Epithelial cell of proximal tubule (primary cell): Measurements from ENCODE around the gene DISP3. TPM values are rescaled to one million over a fixed set of nuclear protein-coding genes. Genes with fewer than 3 reads are reported as not detected.

ENCODE experiments used
- DNase-seq: peaks from one replicate; pipeline ENCODE4 v3.0.0-alpha.2; 2011; ENCODE audit warnings: low read depth
- H3K4me3 ChIP-seq: 2 replicates; pipeline ENCODE4 v1.5.1; 2011; ENCODE audit warnings: low read depth, mild to moderate bottlenecking, low read length
- total RNA-seq: library from RNA; depleted of rRNA; stranded (reverse); fragments of >200 nt; gene quantifications from 2 replicates; pipeline ENCODE4 v1.2.3, GENCODE V29; 2015
- TF ChIP-seq, protein P1 (sequence below): conservative IDR thresholded peaks from 2 replicates; pipeline ENCODE4 v1.5.1; 2012; ENCODE audit warnings: low read depth, mild to moderate bottlenecking, low read length

The DISP3 gene
- total RNA-seq, 1 donor from 2014 or later, result 0.29 TPM

DNA sequence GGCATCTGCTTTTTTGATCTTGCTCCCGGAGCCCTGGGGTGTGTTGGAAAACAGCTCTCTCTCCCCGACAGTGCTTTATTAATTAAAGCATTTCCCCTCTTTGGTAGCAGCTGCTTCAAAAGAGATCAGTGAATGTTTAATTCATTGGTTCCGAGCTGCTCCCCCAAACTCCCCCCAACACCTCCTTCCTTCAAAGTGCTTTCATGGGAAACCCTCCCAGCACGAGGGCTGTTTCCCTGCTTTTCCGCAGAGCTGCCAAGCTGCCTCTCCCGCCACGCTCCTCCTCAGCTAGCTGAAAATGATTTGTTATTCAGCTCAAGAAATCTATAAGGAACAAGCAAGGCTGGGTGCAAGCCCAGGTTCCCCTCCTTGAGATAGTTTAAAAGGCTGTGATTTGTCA lies 40.0 kb upstream of the DISP3 start:
- no peak overlapping the region for H3K4me3 ChIP-seq
- no peak for DNase-seq
- TF ChIP-seq, protein P1, sequence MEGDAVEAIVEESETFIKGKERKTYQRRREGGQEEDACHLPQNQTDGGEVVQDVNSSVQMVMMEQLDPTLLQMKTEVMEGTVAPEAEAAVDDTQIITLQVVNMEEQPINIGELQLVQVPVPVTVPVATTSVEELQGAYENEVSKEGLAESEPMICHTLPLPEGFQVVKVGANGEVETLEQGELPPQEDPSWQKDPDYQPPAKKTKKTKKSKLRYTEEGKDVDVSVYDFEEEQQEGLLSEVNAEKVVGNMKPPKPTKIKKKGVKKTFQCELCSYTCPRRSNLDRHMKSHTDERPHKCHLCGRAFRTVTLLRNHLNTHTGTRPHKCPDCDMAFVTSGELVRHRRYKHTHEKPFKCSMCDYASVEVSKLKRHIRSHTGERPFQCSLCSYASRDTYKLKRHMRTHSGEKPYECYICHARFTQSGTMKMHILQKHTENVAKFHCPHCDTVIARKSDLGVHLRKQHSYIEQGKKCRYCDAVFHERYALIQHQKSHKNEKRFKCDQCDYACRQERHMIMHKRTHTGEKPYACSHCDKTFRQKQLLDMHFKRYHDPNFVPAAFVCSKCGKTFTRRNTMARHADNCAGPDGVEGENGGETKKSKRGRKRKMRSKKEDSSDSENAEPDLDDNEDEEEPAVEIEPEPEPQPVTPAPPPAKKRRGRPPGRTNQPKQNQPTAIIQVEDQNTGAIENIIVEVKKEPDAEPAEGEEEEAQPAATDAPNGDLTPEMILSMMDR, result no peak

DNA sequence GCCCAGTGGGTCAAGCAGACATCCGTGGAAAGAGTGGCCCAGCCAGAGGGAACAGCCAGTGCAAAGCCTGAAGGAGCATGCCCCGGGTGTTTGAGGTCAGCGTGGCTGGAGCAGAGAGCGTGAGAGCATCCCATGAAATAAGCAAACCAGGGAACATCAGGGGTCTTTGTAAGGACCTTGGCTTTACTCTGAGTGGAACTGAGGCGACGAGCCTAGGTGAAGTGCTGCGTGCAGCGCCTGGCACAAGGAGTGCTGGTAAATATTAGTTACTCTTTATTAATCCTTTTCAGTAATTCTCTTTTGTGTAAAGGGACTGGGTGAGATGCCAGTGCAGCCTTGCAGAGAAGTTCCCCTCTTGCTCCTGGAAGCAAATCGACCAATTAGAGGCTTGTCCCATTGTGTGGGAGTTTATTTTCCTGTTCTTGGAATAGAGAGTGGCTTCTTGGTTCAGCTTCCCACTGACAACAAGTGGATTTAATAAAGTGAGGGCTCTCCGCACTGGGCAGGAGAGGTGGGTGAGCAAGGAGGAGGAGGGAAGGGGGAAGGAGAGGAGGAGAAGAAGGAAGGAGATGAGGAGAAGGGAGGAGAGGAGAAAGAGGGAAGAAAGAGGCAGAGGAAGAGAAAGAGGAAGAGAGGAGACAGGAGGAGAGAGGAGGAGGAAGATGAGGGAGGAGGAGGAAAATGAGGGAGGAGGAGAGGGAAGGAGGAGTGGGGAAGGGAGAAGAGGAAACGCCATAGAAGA lies 37.6 kb upstream of the DISP3 start:
- DNase-seq, result no peak
- no peak overlapping the region for H3K4me3 ChIP-seq
- TF ChIP-seq, protein P1, result no peak

DNA sequence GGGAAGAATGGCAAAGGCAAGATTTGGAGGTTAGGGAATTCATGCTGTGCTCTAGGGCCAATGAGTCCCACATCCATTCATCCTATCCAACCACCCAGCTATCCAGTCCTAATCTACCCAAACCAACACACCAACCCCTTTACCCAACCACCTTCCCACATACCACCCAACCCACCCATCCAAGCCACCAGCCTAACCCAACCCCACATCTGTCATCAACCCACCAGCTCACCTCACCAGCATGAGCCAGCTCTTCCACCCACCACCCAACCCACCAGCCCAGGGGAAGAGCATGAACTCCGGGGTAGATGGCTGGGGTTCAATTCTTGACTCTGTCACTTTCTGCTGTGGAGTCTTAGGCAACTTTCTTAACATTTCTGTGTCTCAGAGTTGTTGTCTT lies 35.9 kb upstream of the DISP3 start:
- no peak overlapping the region for H3K4me3 ChIP-seq
- DNase-seq, result no peak
- TF ChIP-seq, protein P1, result no peak

DNA sequence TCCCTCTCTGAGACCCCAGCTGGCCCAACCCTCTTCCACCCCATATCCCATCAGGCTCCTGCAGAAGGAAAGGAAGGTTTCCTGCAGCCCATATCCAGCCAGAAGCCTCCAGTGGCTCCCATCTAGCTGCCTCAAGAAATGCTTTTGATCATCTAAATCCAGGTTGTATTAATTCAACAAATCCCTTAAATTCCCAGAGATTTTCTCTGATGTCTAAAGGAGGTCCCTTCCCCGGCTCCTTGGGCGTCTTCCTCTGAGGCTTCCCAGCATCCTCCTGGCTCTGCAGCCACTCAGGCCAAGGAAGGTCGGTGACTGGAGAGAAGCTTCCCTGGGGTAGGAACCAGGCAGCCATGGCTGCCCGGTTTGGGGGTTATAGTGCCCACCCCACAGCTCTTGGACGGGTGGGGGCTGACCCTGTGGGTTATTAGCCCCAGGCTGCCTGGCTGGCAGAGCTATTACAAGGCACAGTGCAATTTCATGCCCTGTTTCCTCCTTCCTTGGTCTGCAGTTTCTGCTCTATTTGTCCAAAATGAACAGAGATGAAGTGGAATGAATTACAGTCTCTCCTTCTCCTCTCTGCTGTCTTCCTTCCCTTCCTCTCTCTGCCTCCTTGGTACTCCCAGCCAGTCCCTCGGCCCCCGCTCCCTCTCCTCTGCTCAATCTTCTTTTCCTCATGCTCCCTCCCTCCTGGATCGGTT lies 34.8 kb upstream of the DISP3 start:
- no peak overlapping the region for H3K4me3 ChIP-seq
- TF ChIP-seq, protein P1, result no peak
- no peak for DNase-seq

DNA sequence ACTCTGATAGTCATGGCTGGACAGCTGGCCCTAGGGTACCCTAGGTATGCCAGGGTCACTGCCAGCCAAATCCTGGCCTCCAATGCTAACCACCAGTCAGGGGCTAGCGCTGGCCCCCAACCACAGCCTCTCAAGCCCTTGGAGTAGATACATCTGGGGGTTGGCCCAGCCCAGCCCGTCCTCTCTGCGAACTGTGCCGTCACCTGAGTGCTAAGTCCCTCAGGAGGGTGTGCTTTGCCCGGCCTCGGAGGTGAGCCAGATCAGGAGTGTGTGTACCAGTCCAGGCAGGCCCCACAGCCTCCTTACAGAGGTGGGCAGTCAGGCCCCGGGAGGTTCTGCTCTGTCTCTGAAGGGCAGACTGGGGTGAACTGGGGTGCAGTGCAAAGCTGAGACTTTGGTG lies 34.0 kb upstream of the DISP3 start:
- DNase-seq, result no peak
- no peak overlapping the region for H3K4me3 ChIP-seq
- TF ChIP-seq, protein P1, result no peak

DNA sequence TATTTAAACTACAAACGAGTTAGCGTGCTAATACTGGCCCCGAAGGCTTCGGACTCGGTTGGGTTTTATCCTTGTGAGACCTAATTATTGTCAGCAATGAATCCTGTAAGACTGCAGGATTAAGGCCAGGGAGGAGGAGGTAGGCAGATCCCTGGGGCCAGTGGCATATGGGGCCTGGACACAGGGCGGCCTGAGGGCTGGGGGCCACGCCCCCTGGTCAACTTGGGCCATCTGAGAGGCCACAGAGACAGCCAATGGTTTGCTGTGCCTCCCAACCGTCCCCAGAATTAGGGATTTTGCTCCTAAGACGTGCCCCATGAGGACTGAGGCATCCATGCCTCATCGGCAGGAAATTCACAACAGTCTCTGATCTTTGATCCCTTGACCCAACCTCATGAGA lies 31.1 kb upstream of the DISP3 start:
- no peak for DNase-seq
- no peak overlapping the region for H3K4me3 ChIP-seq
- TF ChIP-seq, protein P1, result no peak
